Neural cell (in vitro differentiated cells): ENCODE data around the gene TSC1.

Experiments
- CTCF ChIP-seq: fragments of 450-650 bp; IDR thresholded peaks from 2 replicates; pipeline ENCODE4 v1.5.1; 2014; ENCODE audit warnings: antibody characterized with exemption, mild to moderate bottlenecking, moderate library complexity; ENCODE audit not compliant: poor library complexity, severe bottlenecking
- EP300 ChIP-seq: fragments of 450-650 bp; conservative IDR thresholded peaks from 2 replicates; pipeline ENCODE4 v1.6.1; 2014; ENCODE audit warnings: antibody characterized with exemption, mild to moderate bottlenecking, moderate library complexity; ENCODE audit not compliant: poor library complexity, severe bottlenecking
- EZH2 ChIP-seq: fragments of 200-600, 300-800 bp; shearing (Covaris generic), sonication (generic); IDR thresholded peaks from 2 replicates; pipeline ENCODE4 v1.6.1; 2014; ENCODE audit warnings: antibody characterized with exemption, low read length, borderline replicate concordance, mild to moderate bottlenecking; ENCODE audit not compliant: insufficient read depth, poor library complexity, severe bottlenecking
- REST ChIP-seq: IDR thresholded peaks from 2 replicates; pipeline ENCODE4 v1.6.1; 2012; ENCODE audit warnings: borderline replicate concordance
- TAF1 ChIP-seq: IDR thresholded peaks from 2 replicates; pipeline ENCODE4 v1.6.1; 2012; ENCODE audit warnings: low read depth

GRCh38 chr9:132969783-132970182 is 25.4 kb upstream of the TSC1 start:
- TF ChIP-seq REST (no peak), CTCF (no peak), TAF1 (no peak), EP300 (no peak), EZH2 (no peak)
